H9 (cell line): ENCODE results near the gene SLC23A2. TPM values are rescaled to one million over a fixed set of nuclear protein-coding genes. Genes with fewer than 3 reads are reported as not detected.
A peak's percentile ranks its signal among the peaks of the same experiment; 100 is the strongest.

Source experiments
- DNase-seq: peaks from one replicate; pipeline ENCODE4 v3.0.0-alpha.2; 2017
- H2AFZ ChIP-seq: one replicate; pipeline ENCODE4 v1.6.1; 2013; ENCODE audit warnings: mild to moderate bottlenecking, low read length, control low read depth, moderate library complexity
- H2AK5ac ChIP-seq: 2 replicates; pipeline ENCODE4 v1.6.1; 2013; ENCODE audit warnings: low read length, control low read depth, mixed read lengths; ENCODE audit not compliant: insufficient read length
- H2BK120ac ChIP-seq: one replicate; pipeline ENCODE4 v1.6.1; 2013; ENCODE audit warnings: low read depth, mild to moderate bottlenecking, low read length, control low read depth, inconsistent platforms; ENCODE audit not compliant: poor library complexity, severe bottlenecking
- H2BK12ac ChIP-seq: 2 replicates; pipeline ENCODE4 v1.6.1; 2013; ENCODE audit warnings: low read length, control low read depth, mixed read lengths, low read depth; ENCODE audit not compliant: insufficient read length
- H2BK15ac ChIP-seq: 2 replicates; pipeline ENCODE4 v1.6.1; 2013; ENCODE audit warnings: low read depth, low read length, control low read depth
- H2BK20ac ChIP-seq: one replicate; pipeline ENCODE4 v1.6.1; 2013; ENCODE audit warnings: low read depth, mild to moderate bottlenecking, low read length, control low read depth, inconsistent platforms; ENCODE audit not compliant: poor library complexity, severe bottlenecking
- H2BK5ac ChIP-seq: 2 replicates; pipeline ENCODE4 v1.6.1; 2013; ENCODE audit warnings: low read length, control low read depth, mixed read lengths; ENCODE audit not compliant: insufficient read length
- H3K14ac ChIP-seq: 2 replicates; pipeline ENCODE4 v1.6.1; 2013; ENCODE audit warnings: low read length, control low read depth; ENCODE audit not compliant: insufficient read depth
- H3K18ac ChIP-seq: 2 replicates; pipeline ENCODE4 v1.6.1; 2013; ENCODE audit warnings: low read depth, mild to moderate bottlenecking, mixed read lengths, low read length, control low read depth; ENCODE audit not compliant: insufficient read length
- H3K23ac ChIP-seq: 2 replicates; pipeline ENCODE4 v1.6.1; 2013; ENCODE audit warnings: low read length, control low read depth, mixed read lengths, low read depth; ENCODE audit not compliant: insufficient read length
- H3K23me2 ChIP-seq: 2 replicates; pipeline ENCODE4 v1.6.1; 2013; ENCODE audit warnings: low read depth, mild to moderate bottlenecking, mixed read lengths, low read length, control low read depth; ENCODE audit not compliant: insufficient read length, poor library complexity, severe bottlenecking
- H3K27ac ChIP-seq: 2 replicates; pipeline ENCODE4 v1.5.1; 2013; ENCODE audit warnings: low read length, control low read depth, mixed read lengths, low read depth; ENCODE audit not compliant: insufficient read length
- H3K27me3 ChIP-seq: 2 replicates; pipeline ENCODE4 v1.6.1; 2013; ENCODE audit warnings: low read length, control low read depth, inconsistent platforms; ENCODE audit not compliant: insufficient read depth
- H3K4ac ChIP-seq: 2 replicates; pipeline ENCODE4 v1.6.1; 2013; ENCODE audit warnings: low read depth, mild to moderate bottlenecking, control low read depth, inconsistent platforms, low read length, moderate library complexity
- H3K4me1 ChIP-seq: 2 replicates; pipeline ENCODE4 v1.6.1; 2013; ENCODE audit warnings: low read length, control low read depth, inconsistent platforms; ENCODE audit not compliant: insufficient read depth
- H3K4me2 ChIP-seq: 2 replicates; pipeline ENCODE4 v1.6.1; 2013; ENCODE audit warnings: low read length, control low read depth, mixed read lengths; ENCODE audit not compliant: insufficient read length, insufficient read depth
- H3K56ac ChIP-seq: 2 replicates; pipeline ENCODE4 v1.6.1; 2013; ENCODE audit warnings: low read depth, mild to moderate bottlenecking, mixed read lengths, low read length, control low read depth; ENCODE audit not compliant: insufficient read length
- H3K79me1 ChIP-seq: 2 replicates; pipeline ENCODE4 v1.6.1; 2013; ENCODE audit warnings: low read depth, mild to moderate bottlenecking, moderate library complexity, low read length, control low read depth, inconsistent platforms; ENCODE audit not compliant: insufficient read depth, poor library complexity, severe bottlenecking
- H3K79me2 ChIP-seq: 2 replicates; pipeline ENCODE4 v1.6.1; 2013; ENCODE audit warnings: low read length, control low read depth, inconsistent platforms; ENCODE audit not compliant: insufficient read depth
- H3K9ac ChIP-seq: 2 replicates; pipeline ENCODE4 v1.6.1; 2013; ENCODE audit warnings: low read length, control low read depth, mixed read lengths; ENCODE audit not compliant: insufficient read length; ENCODE audit errors: extremely low read depth
- H3K9me3 ChIP-seq: one replicate; pipeline ENCODE4 v1.6.1; 2013; ENCODE audit warnings: low read depth, low read length, inconsistent platforms; ENCODE audit not compliant: control insufficient read depth
- H3T11ph ChIP-seq: one replicate; pipeline ENCODE4 v1.6.1; 2013; ENCODE audit warnings: mild to moderate bottlenecking, low read length, control low read depth, inconsistent platforms
- H4K20me1 ChIP-seq: one replicate; pipeline ENCODE4 v1.6.1; 2013; ENCODE audit not compliant: control insufficient read depth, insufficient read length, insufficient read depth
- H4K5ac ChIP-seq: 2 replicates; pipeline ENCODE4 v1.6.1; 2013; ENCODE audit warnings: low read depth, mild to moderate bottlenecking, mixed read lengths, low read length, control low read depth; ENCODE audit not compliant: insufficient read length
- H4K8ac ChIP-seq: replicated peaks from 2 replicates; pipeline ENCODE4 v1.6.1; 2013; ENCODE audit warnings: low read length, control low read depth, mixed read lengths, low read depth; ENCODE audit not compliant: insufficient read length
- H4K91ac ChIP-seq: 2 replicates; pipeline ENCODE4 v1.6.1; 2013; ENCODE audit warnings: low read depth, mild to moderate bottlenecking, moderate library complexity, mixed read lengths, low read length, control low read depth; ENCODE audit not compliant: insufficient read length
- H3K27ac Mint-ChIP-seq, 3 experiments: 2 replicates in 2 of 3; 3 replicates in 1 of 3; pipeline ENCODE4 v1.8.0; 2020 to 2021; ENCODE audit warnings: mixed read lengths in 3 of 3, mild to moderate bottlenecking in 1 of 3, moderate library complexity in 1 of 3
- H3K27me3 Mint-ChIP-seq: 2 replicates; pipeline ENCODE4 v1.8.0; 2021; ENCODE audit warnings: low read depth, mild to moderate bottlenecking, moderate library complexity, mixed read lengths
- H3K36me3 Mint-ChIP-seq, 3 experiments: 2 replicates in 2 of 3; 3 replicates in 1 of 3; pipeline ENCODE4 v1.8.0; 2020 to 2021; ENCODE audit warnings: low read depth in 3 of 3, mixed read lengths in 3 of 3; ENCODE audit not compliant: insufficient read depth in 1 of 3
- H3K4me1 Mint-ChIP-seq, 2 experiments: 2 replicates each; pipeline ENCODE4 v1.8.0; 2020; ENCODE audit warnings: mixed read lengths in 2 of 2
- H3K4me3 Mint-ChIP-seq, 2 experiments: 2 replicates in 1 of 2; 3 replicates in 1 of 2; pipeline ENCODE4 v1.8.0; 2020 to 2021; ENCODE audit warnings: mild to moderate bottlenecking in 2 of 2, mixed read lengths in 2 of 2, moderate library complexity in 1 of 2
- H3K9me3 Mint-ChIP-seq, 2 experiments: 2 replicates in 1 of 2; 3 replicates in 1 of 2; pipeline ENCODE4 v1.8.0; 2020; ENCODE audit warnings: mild to moderate bottlenecking in 2 of 2, mixed read lengths in 2 of 2, moderate library complexity in 1 of 2
- WGBS: extraction: QIAGEN DNeasy Blood & Tissue Kit; methylation state at CpG from one replicate; pipeline ENCODE4 v1.1.7; 2013; ENCODE audit warnings: missing lambda C conversion rate, low lambda C conversion rate, mixed read lengths; ENCODE audit not compliant: insufficient read length; ENCODE audit errors: extremely low coverage; 5-methylcytosine and 5-hydroxymethylcytosine counted together
- total RNA-seq: library from RNA; stranded (reverse); gene quantifications from 2 replicates; pipeline ENCODE4 v1.2.1, GENCODE V29; 2021
- TF ChIP-seq, protein P1 (sequence below): fragments of 200-600 bp; sonication (generic); conservative IDR thresholded peaks from 3 replicates; pipeline ENCODE4 v1.8.0; 2021; ENCODE audit warnings: antibody characterized with exemption, mild to moderate bottlenecking

The SLC23A2 gene
- total RNA-seq, 1 experiment from 2014 or later = 16.5 TPM

DNA sequence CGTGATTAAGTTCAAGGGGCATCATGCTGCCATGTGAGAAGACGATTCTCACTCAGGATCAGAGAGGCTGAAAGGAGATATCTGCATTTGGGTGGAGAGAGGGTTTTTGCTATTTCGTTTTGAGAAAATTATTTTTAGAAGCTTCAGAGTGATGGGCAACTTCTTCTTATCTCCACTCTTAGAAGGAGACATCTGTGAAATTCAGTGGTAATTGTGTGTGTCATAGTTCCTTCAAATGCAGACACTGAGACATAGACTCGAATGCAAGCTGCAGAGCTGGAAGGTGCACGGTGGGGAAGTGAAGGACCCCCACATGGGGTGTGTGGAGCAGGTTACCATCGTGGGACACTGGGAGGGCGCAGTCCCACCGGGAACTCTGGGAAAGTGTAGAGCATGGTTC, 162.8 kb downstream of the SLC23A2 start:
- H3K27me3 Mint-ChIP-seq = peaks cover 19% of the 10 kb centered on the region
- H3K36me3 Mint-ChIP-seq = no peaks in the 10 kb centered on the region; a peak in 2 of 7 replicates
- H3K27me3 ChIP-seq = no peaks in the 10 kb centered on the region
- no peaks in the 10 kb centered on the region for H3K79me2 ChIP-seq
- H2AFZ ChIP-seq = no peak overlapping the region
- H3K4ac ChIP-seq = no peak overlapping the region
- H3K23me2 ChIP-seq = no peaks in the 10 kb centered on the region
- H2BK5ac ChIP-seq = no peak overlapping the region
- 0 out of 5 replicates have a peak, but pooled peaks cover 0 to 3% of the 10 kb centered on the region in 2 experiments for H3K9me3 Mint-ChIP-seq
- no peak overlapping the region for H2BK120ac ChIP-seq
- no peak overlapping the region for H4K5ac ChIP-seq
- no peak for DNase-seq
- H3T11ph ChIP-seq = no peak overlapping the region
- H3K56ac ChIP-seq = no peak overlapping the region
- H3K14ac ChIP-seq = no peak overlapping the region
- no peak overlapping the region for H4K8ac ChIP-seq
- no peaks in the 10 kb centered on the region for H3K9me3 ChIP-seq
- H4K91ac ChIP-seq = no peak overlapping the region
- H3K4me1 ChIP-seq = no peaks in the 10 kb centered on the region
- H3K18ac ChIP-seq = no peak overlapping the region
- no peak overlapping the region for H3K27ac ChIP-seq
- no peak overlapping the region for H2AK5ac ChIP-seq
- H3K4me2 ChIP-seq = no peak overlapping the region
- no peak overlapping the region for H2BK20ac ChIP-seq
- no peaks in the 10 kb centered on the region for H4K20me1 ChIP-seq
- TF ChIP-seq, protein P1, sequence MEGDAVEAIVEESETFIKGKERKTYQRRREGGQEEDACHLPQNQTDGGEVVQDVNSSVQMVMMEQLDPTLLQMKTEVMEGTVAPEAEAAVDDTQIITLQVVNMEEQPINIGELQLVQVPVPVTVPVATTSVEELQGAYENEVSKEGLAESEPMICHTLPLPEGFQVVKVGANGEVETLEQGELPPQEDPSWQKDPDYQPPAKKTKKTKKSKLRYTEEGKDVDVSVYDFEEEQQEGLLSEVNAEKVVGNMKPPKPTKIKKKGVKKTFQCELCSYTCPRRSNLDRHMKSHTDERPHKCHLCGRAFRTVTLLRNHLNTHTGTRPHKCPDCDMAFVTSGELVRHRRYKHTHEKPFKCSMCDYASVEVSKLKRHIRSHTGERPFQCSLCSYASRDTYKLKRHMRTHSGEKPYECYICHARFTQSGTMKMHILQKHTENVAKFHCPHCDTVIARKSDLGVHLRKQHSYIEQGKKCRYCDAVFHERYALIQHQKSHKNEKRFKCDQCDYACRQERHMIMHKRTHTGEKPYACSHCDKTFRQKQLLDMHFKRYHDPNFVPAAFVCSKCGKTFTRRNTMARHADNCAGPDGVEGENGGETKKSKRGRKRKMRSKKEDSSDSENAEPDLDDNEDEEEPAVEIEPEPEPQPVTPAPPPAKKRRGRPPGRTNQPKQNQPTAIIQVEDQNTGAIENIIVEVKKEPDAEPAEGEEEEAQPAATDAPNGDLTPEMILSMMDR = no peak
- no CpG with 5 or more reads among the region's 8 CpGs for WGBS
- H3K4me3 Mint-ChIP-seq = no peak overlapping the region
- H3K79me1 ChIP-seq = no peaks in the 10 kb centered on the region
- H2BK12ac ChIP-seq = no peak overlapping the region
- H3K9ac ChIP-seq = no peak overlapping the region
- H3K27ac Mint-ChIP-seq = 0 out of 7 replicates have a peak overlapping the region, but pooled peaks of 1 of the 3 experiments have one; percentile 11
- peaks cover 11% of the 10 kb centered on the region in 2 experiments for H3K4me1 Mint-ChIP-seq
- H3K23ac ChIP-seq = no peak overlapping the region
- no peak overlapping the region for H2BK15ac ChIP-seq
